ENCODE measurements around the gene HSPA12A.

GRCh38 chr10:116653885-116654284 lies 88.5 kb downstream of the HSPA12A start:
- TF ChIP-seq YY1 (IDR thresholded peaks at IDR 0.05; ENCODE audit: insufficient read depth, insufficient read length) (no peak), ZNF274 (IDR thresholded peaks at IDR 0.05; ENCODE audit: low read depth, low read length) (no peak)

Data from NT2/D1 (cell line).